OCI-LY1 (cell line): ENCODE results near the gene OSBPL1A.

Experiments used
- CTCF ChIP-seq: fragments of 200-600 bp; sonication (generic), shearing (Covaris generic); IDR thresholded peaks from 2 replicates; pipeline ENCODE4 v1.5.1; 2017; ENCODE audit warnings: mild to moderate bottlenecking, antibody characterized with exemption, low read length, moderate library complexity, mixed read lengths
- EZH2 ChIP-seq: fragments of 200-600 bp; sonication (generic), shearing (Covaris generic); IDR thresholded peaks from 2 replicates; pipeline ENCODE4 v1.8.0; 2017; ENCODE audit warnings: borderline replicate concordance, mixed run types, mild to moderate bottlenecking, antibody characterized with exemption, low read length, moderate library complexity, mixed read lengths

DNA sequence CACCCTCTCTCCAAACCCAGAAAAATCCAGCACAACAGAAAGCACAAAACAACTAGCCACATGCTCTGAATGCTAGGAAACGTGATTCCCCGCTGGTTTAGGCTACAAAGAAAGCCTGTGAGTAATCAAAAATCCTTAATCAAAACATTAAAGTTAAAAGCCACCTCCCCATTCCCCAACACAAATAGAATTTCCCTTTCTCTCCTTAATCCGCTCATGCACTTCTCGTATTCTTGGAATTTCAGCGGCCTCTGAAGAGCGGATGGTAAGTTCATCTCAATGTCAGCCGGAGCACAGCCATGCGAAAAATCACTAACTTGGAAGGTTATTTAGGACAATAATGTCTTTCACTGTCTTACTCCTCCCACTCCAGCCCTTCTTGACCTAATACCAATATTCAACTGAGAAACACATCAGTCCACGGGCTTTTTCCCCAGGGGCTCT, 126.7 kb downstream of the OSBPL1A start:
- TF ChIP-seq CTCF (no peak), EZH2 (no peak)
